GM12801 (cell line): ENCODE data around the gene ANO4.

Source experiments
- TF ChIP-seq, protein P1 (sequence below): IDR thresholded peaks from one replicate; pipeline ENCODE4 v1.5.1; 2011; ENCODE audit warnings: control low read depth; ENCODE audit not compliant: insufficient read length; ENCODE audit errors: extremely low read depth

Gene ANO4

GRCh38 chr12:101172316-101172715 is 377.7 kb downstream of the ANO4 start:
- TF ChIP-seq, protein P1, sequence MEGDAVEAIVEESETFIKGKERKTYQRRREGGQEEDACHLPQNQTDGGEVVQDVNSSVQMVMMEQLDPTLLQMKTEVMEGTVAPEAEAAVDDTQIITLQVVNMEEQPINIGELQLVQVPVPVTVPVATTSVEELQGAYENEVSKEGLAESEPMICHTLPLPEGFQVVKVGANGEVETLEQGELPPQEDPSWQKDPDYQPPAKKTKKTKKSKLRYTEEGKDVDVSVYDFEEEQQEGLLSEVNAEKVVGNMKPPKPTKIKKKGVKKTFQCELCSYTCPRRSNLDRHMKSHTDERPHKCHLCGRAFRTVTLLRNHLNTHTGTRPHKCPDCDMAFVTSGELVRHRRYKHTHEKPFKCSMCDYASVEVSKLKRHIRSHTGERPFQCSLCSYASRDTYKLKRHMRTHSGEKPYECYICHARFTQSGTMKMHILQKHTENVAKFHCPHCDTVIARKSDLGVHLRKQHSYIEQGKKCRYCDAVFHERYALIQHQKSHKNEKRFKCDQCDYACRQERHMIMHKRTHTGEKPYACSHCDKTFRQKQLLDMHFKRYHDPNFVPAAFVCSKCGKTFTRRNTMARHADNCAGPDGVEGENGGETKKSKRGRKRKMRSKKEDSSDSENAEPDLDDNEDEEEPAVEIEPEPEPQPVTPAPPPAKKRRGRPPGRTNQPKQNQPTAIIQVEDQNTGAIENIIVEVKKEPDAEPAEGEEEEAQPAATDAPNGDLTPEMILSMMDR: no peak

DNA sequence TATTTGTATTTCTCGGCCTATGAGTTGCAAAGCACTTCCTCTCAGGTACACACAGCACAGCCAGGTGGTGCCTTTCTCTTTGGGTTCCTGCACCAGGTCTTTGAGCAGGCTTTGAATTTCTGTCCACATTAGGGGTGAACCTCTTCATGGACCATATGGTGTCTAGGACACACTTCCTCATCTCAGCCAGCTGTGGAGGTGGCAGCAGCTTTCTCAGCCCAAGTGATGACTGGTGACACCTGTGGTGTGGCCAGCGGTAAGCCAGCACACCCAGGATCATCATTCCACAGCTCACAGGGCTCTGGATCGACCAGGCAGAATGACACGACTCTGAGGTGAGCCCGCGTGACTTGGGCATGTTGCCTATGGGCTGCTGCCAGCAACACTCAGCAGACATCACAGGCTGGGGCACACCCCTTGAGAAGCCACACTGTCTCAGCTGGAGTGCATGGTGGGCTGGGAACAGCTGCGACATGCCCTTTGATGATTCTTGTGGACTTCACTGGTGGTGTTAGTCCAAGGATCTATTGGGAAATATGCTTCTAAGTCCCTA is 378.7 kb downstream of the ANO4 start:
- TF ChIP-seq, protein P1: no peak

GRCh38 chr12:101174541-101174940 is 380.0 kb downstream of the ANO4 start:
- TF ChIP-seq, protein P1: no peak
